Measurements from ENCODE around the gene MDM4.
"Not testable (repeated sequence)": the region's sequence is repeated elsewhere in the genome, so short reads cannot be mapped to it uniquely, and the experiment has no call there.

DNA sequence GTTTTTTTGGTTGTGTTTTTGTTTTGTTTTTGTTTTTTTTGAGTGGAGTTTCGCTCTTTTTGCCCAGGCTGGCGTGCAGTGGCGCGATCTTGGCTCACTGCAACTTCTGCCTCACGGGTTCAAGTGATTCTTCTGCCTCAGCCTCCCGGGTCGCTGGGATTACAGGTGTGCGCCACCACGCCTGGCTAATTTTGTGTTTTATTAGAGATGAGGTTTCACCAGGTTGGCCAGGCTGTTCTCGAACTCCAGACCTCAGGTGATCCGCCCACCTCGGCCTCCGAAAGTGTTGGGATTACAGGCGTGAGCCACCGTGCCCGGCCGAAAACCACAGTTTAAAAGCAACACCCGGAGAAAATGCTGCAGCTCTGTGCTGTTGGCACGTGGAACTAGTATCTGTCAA lies 1.2 kb downstream of the MDM4 start:
- TF ChIP-seq, protein P1, sequence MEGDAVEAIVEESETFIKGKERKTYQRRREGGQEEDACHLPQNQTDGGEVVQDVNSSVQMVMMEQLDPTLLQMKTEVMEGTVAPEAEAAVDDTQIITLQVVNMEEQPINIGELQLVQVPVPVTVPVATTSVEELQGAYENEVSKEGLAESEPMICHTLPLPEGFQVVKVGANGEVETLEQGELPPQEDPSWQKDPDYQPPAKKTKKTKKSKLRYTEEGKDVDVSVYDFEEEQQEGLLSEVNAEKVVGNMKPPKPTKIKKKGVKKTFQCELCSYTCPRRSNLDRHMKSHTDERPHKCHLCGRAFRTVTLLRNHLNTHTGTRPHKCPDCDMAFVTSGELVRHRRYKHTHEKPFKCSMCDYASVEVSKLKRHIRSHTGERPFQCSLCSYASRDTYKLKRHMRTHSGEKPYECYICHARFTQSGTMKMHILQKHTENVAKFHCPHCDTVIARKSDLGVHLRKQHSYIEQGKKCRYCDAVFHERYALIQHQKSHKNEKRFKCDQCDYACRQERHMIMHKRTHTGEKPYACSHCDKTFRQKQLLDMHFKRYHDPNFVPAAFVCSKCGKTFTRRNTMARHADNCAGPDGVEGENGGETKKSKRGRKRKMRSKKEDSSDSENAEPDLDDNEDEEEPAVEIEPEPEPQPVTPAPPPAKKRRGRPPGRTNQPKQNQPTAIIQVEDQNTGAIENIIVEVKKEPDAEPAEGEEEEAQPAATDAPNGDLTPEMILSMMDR (IDR thresholded peaks at IDR 0.05): not testable (repeated sequence)
- not testable (repeated sequence) for TF ChIP-seq POLR2AphosphoS5, TCF7L2 (IDR thresholded peaks at IDR 0.05; ENCODE audit: low read depth, low read length)
- TF ChIP-seq, protein P2, sequence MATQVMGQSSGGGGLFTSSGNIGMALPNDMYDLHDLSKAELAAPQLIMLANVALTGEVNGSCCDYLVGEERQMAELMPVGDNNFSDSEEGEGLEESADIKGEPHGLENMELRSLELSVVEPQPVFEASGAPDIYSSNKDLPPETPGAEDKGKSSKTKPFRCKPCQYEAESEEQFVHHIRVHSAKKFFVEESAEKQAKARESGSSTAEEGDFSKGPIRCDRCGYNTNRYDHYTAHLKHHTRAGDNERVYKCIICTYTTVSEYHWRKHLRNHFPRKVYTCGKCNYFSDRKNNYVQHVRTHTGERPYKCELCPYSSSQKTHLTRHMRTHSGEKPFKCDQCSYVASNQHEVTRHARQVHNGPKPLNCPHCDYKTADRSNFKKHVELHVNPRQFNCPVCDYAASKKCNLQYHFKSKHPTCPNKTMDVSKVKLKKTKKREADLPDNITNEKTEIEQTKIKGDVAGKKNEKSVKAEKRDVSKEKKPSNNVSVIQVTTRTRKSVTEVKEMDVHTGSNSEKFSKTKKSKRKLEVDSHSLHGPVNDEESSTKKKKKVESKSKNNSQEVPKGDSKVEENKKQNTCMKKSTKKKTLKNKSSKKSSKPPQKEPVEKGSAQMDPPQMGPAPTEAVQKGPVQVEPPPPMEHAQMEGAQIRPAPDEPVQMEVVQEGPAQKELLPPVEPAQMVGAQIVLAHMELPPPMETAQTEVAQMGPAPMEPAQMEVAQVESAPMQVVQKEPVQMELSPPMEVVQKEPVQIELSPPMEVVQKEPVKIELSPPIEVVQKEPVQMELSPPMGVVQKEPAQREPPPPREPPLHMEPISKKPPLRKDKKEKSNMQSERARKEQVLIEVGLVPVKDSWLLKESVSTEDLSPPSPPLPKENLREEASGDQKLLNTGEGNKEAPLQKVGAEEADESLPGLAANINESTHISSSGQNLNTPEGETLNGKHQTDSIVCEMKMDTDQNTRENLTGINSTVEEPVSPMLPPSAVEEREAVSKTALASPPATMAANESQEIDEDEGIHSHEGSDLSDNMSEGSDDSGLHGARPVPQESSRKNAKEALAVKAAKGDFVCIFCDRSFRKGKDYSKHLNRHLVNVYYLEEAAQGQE (IDR thresholded peaks at IDR 0.05; ENCODE audit: insufficient read depth in 1 of 2, low read depth in 2 of 2, low read length in 1 of 2): not testable (repeated sequence)
